HG02571 (cell line): ENCODE measurements around the gene ZIC4.

Experiments used
- ATAC-seq: cut with Tn5 transposase; IDR thresholded peaks from one replicate; pipeline ENCODE4 v1.9.1; 2021; ENCODE audit warnings: mild to moderate bottlenecking, moderate library complexity; ENCODE audit not compliant: unreplicated experiment

Gene ZIC4

DNA sequence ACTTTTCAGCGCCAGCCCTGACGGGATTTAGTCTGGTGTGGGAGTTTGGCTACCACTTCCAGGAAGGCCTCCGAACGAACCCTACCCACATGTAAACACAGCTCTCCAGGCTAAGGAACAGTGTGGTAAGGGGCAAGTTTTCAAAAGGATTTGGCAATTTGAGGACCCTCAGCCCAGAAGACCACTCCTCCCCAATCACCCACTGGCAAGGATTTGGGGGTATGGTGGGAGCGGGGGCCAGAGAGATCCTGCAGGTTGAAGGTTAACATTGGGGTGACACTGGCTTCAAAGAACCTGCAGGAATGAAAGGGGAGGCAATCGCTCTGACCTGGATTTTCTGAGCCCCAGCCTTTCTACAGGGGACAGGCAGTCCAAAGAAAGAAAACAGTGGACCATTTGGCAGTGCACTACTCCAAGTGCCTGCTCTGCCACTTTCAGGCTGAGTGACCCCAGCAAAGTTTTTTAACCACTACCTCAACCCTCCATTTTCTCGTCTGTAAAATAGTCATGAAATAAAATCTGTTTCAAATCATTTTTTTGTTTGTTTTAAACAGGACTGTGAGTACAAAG is 34.5 kb downstream of the ZIC4 start:
- ATAC-seq, result no peak

DNA sequence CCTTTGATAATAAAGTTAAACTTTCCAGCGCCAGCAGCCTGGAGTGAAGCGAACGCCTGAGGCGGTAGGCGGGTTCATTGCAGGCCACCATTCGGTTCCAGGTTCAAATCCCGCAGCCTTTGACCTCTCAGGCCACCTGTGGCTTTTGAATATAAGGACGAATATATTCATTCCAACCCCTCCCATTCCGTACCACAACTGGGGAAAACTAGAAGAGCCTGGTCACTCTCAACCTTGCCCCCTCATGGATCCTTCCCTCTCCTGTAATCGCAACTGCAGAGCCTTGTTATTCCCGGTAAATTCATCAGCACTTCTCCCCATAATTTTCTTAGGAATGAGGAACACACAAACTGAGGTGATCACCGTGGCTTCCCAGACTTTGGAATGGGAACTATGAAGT is 35.2 kb downstream of the ZIC4 start:
- no peak for ATAC-seq

- ATAC-seq, result no peak
Observed at GRCh38 chr3:147370349-147370748, 36.0 kb downstream of the ZIC4 start.

GRCh38 chr3:147369661-147370123 is 36.7 kb downstream of the ZIC4 start:
- ATAC-seq, result no peak

- ATAC-seq, result no peak
Observed at GRCh38 chr3:147369231-147369630, 37.1 kb downstream of the ZIC4 start.

GRCh38 chr3:147368561-147369221 is 37.7 kb downstream of the ZIC4 start:
- ATAC-seq, result no peak

- ATAC-seq, result no peak
Observed at GRCh38 chr3:147368151-147368550, 38.2 kb downstream of the ZIC4 start.

- ATAC-seq, result no peak
Observed at GRCh38 chr3:147367676-147368075, 38.7 kb downstream of the ZIC4 start.

GRCh38 chr3:147365196-147366115 is 40.9 kb downstream of the ZIC4 start:
- no peak for ATAC-seq

DNA sequence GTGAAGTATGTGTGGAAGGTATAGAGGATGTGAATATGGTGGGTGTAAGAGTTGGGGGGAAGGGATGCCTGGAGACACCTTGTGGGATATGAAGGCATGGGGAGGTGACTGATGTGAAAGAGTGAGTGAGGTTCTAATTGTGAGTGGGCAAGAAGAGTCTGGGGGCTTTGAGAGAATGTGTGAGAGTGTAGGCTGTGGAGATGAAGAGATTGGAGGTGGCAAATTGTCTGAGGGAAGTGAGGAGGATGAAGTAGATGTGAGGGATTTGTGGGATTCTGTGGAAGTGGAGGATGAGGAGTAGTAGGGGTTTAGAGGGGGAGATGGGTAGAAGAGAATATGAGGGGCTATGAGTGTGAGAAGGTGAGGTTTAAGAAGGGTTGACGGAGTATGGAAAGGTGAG is 41.6 kb downstream of the ZIC4 start:
- no peak for ATAC-seq

DNA sequence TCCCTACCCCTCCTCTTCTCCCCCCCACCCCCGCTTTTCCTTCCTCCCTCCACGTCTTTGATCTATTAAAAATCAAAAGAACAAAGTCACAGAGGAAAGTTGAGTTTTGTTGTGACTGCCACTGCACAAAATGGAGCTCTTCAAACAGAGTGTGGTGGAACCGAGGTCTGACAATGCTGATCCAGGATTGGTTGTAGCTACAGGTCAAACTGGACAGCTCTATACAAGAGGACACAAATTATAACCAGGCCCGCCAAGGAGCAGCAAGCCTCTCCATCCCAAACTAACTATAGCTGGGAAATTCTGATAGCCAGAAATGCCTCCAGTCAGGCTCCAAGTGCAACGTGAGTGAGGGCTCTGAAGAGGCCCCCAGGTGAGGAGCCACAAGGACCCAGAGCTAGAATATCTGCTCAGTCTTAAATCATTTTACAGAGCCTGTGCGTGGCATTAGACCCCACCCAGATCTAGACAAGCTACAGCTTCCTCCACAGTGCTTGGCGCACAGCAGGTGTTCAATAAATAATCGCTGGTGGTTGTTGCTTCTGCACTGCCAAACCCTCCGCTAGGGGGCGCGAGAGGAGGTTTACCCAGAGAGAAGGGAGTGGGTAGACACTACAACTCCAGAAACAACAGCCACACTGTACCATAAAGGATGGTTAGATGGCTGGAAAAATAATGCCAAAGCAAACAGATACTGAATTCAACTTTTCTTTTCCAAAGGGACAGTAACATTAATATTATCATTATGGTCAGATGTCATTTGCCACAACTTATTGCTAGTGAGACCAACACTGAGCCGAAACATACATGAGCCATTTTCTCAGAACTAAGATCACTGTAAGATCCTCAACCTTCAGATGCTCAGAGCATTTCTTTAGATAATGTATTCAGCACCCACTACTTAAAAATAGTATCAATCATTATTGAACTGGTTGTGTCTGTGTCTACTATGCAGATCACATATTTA is 44.6 kb downstream of the ZIC4 start:
- no peak for ATAC-seq

DNA sequence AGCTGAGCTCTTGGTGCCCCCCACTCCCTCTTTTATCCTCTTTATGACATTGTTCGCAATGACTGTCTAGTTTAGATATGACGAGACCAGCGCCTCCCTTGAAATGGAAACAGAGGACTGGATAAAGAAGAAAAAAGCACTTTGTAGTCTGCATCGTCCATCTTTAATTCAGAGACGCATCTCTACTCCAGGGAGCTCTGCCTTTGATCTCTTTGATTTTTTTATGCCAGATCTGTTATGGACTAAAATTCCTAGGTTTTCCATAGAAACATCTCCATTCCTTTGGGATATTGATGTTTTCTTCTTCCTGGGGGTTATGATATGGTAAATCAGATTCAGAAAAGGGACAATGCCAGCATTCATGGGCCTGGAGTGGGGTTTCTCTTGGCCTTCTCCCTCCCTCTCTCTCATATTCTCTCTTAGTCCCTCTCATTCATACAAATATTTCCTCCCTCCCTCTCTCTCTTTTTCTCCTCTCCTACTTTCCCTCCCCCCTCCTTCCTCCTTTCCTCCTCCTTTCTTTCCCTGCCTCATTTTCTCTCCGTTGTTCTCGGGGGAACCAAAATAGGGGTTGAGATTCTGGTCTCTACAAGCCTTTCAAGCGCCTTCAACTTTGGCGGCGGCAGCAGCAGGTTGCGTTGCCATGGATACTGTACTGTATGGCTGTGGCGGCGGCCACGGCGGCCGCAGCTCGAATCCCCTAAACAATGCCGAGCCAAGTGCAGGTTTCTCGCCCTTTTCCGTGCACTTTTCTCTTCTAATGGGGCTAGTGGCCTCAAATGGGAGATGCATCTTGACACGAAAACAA is 45.5 kb downstream of the ZIC4 start:
- no peak for ATAC-seq

GRCh38 chr3:147360051-147360439 is 46.3 kb downstream of the ZIC4 start:
- ATAC-seq, result no peak

DNA sequence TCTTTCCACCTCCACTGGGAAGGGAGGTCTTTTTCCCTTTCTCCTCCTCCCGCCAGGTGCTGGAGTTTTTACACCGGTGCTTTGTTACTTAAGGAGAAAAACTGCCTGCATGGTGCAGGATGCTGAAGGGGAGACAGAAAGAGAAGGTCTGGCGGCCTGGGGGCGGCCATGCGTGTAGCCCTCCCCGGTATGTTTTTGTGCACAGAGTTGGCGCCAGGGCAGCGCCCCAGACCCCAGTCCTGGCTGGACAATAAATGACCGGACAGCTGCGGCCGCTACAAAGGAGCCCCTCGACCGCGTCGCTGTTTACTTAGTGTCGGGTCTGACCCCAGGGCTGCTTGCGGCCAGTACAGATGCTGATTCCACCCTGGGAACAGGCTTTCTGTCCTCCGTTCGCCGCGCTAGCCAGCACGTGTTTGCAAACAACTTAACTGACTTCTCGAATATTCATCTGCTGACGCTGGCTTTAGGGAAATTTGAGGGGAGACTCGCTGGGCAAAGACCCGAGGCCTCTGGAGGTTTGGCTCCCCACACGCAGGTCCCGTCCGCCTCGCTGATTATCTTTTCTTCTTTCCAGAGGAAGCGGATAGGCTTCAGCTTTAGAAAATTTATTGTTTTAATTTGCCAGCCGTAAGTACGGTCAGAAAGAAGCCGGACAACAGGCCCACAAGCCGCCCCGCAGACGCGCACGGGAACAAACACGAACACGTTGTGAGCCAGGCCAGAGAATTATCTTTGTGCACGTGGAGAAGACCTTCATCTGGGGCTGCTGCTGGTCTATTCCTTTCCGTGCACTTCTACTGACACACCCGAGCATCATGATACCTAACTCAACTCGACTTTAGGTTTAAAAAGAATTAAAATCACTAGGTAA is 46.9 kb downstream of the ZIC4 start:
- ATAC-seq, result no peak

DNA sequence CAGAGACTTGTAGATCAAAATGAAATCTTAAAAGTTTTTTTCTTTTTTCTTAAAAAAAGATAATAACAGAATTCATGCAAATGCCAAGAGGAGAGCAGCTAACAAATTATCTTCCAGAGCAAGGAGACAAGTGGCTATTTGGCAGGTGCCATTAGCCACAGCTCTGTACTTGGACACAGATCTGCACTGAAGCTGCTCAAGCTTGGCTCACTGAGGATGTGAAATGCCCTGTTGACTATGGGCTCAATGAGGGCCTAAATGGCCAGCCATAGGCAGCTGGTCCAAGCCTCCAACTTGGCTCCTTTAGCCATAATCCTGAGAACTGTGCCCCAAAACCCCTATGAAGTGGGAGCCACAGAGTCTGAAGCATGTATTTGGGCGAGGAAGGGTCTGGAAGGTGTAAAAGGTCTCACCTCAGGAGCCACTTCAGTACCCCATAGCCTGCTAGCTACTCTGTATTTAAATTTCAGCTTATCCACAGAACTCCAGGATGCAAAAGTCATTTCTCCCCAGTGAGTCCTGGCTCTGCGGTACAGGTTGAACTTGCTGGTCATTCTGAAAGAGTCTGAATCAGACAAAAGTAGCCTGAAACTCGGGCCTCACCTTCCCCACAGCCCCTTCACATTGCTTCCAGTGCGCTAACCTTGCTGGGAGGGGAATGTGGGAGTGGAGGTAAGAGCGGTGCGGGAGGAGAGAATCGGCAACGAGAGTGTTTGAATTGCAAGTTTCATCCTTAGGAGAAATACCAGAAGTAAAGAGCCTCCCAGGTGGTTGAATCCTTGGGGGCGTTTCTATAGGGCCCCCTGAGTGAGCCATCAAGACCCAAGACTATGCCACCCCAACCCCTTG is 48.0 kb downstream of the ZIC4 start:
- no peak for ATAC-seq

- no peak for ATAC-seq
Observed at GRCh38 chr3:147356909-147357900, 49.1 kb downstream of the ZIC4 start.
